HG02938 (cell line): ENCODE results near the gene TMEM116.
"Not testable (repeated sequence)": the region's sequence is repeated elsewhere in the genome, so short reads cannot be mapped to it uniquely, and the experiment has no call there.

Experiments used
- ATAC-seq: cut with Tn5 transposase; IDR thresholded peaks from one replicate; pipeline ENCODE4 v1.9.1; 2021; ENCODE audit warnings: mild to moderate bottlenecking, moderate library complexity; ENCODE audit not compliant: unreplicated experiment

The TMEM116 gene

GRCh38 chr12:112012775-112013600 lies at the start of gene TMEM116, which contains the start of gene ERP29:
TMEM116 (minus strand) TSS chr12:112013165; CDS start chr12:112005270, 7,895 bp downstream.
ERP29 (plus strand) TSS chr12:112013426; CDS start chr12:112013466, 40 bp downstream.
- ATAC-seq, result peak; percentile 63

DNA sequence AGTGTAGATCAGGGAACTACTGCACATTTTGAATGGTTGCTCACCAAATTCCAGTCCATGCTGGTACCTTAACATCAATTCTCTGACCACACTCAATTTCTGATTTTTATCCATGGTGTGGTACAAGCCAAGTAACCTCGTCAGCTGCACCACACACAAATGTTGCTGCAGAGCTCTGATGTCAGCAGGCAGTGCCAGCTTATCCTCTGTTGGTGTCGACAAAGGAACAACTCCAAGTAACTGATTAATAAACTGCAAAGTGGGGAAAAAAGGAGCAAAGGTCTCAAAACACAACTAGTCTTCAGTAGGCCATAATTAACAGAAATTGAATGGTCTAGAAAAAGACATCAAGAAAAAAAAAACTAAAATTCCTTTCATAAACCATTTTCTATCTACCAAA lies 48.2 kb upstream of the TMEM116 start:
- no peak for ATAC-seq

GRCh38 chr12:112049351-112049750 lies 36.4 kb upstream of the TMEM116 start:
- ATAC-seq, result no peak

DNA sequence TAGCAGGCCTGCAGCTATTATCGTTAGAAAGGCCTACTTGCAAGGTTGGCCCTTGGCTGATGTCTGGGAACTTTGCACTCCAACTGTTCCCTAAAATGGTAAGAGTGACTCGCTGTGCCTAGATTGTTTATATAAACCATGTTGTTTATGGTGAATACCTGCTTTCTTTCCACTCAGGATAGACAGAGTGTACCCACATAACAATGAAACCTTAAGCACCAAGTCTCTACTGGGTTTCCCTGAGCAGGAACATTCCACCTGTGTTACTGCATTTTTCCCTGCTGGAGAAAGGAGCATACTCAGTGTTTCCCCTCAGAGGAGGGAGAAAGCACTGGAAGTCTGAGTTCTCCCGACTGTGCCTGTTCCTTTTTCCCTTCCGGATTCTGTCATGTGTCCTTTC lies 33.0 kb upstream of the TMEM116 start:
- no peak for ATAC-seq

GRCh38 chr12:112036614-112037013 lies 23.6 kb upstream of the TMEM116 start:
- ATAC-seq, result not testable (repeated sequence)

GRCh38 chr12:112035219-112035785 lies 22.3 kb upstream of the TMEM116 start:
- ATAC-seq, result no peak

DNA sequence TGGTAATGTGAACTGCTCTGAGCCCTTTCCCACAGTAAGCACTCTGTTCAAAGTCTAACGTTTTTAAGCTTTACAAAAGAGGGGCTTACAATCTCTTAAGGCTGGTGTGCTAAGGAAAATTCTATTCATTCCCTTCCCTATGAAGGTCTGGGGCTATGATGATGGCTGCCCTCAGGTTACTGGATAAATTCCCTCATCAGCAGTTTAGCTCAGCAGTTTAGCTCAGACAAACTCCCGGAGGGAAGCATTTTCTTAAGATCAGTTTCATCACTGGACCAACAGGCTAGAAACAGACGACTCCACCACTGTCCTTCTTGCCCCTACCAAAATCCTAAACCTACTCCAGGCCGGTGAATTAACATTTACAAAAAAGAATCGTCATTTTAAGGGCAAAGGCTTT lies 19.3 kb upstream of the TMEM116 start:
- no peak for ATAC-seq

GRCh38 chr12:112031472-112031871 lies 18.5 kb upstream of the TMEM116 start:
- no peak for ATAC-seq

DNA sequence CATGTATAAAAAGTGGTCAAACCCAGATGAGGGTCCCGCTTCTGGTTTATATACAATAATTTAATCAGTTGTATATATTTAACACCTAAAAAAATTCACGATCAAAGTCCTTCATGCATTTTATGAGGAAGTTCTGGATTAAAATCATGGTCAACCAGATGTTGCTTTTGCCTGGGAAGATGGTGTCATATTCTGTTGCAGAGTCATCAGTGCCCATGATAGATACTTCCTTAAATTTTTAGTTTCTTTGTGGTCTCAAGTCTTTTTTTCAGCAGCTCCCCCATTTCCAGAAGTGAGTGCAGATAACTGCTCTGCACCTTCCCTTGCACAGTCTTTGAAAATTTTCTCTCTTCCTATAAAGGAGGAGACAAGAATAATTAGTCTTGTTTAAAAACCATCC lies 16.3 kb upstream of the TMEM116 start:
- no peak for ATAC-seq

DNA sequence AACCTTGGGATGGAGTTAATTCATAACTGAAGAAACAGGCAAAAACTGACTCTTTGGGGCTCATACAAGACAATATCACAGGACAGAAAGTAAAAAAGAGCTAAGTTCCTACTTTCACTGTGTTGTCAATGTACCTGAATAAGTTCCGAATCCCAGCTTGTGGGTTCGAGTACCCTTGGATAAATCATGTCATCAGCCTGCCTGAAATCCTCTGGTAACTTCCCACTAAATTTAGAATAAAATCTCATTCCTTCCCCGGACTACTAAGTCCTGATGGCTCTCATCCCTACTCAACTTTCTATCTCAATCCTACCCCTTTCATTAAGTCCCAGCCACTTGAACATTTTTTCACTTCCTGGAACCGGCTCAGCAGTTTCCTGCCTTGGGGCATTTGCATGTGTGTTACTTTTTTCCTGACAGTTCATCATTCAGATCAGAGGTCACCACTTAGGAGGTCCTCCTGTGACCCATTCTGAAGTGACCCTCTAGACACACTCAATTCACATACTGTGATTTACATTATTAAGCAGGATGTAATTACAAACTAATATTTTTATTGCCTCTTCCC lies 12.9 kb upstream of the TMEM116 start:
- no peak for ATAC-seq

- ATAC-seq, result no peak
Measured at GRCh38 chr12:112023759-112024396, 10.9 kb upstream of the TMEM116 start.

DNA sequence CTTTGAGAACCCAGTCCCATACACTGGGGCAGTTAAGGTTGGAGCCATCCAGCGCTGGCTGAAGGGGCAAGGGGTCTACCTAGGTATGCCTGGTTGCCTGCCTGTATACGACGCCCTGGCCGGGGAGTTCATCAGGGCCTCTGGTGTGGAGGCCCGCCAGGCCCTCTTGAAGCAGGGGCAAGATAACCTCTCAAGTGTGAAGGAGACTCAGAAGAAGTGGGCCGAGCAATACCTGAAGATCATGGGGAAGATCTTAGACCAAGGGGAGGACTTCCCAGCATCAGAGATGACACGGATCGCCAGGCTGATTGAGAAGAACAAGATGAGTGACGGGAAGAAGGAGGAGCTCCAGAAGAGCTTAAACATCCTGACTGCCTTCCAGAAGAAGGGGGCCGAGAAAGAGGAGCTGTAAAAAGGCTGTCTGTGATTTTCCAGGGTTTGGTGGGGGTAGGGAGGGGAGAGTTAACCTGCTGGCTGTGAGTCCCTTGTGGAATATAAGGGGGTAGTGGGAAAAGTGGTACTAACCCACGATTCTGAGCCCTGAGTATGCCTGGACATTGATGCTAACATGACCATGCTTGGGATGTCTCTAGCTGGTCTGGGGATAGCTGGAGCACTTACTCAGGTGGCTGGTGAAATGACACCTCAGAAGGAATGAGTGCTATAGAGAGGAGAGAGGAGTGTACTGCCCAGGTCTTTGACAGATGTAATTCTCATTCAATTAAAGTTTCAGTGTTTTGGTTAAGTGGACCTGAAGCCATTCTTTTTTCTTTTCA lies 9.5 kb upstream of the TMEM116 start:
- ATAC-seq, result no peak

DNA sequence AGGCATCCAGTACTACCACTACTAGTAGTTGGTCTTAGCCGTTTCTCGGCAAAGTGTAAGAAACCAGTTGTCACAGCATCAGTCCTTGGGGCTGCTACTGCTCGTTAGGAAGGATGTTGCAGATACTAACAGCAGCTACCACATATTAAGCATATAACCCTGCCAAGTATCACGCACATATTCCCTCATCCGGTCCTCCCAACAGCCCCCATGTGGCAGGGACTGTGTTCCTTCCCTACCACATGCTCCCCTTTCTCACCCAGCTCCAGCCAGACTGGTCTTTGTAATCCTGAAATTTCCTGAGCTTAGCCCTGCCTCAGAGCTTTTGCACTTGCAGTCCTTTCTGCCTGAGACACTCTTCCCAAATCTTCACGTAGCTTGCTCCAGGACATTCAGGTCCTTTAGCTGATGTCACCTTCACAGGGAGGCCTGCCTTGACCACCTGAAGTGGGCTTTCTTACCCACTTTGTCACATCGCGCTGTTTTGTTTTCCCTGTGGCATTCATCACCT lies 8.0 kb upstream of the TMEM116 start:
- no peak for ATAC-seq

DNA sequence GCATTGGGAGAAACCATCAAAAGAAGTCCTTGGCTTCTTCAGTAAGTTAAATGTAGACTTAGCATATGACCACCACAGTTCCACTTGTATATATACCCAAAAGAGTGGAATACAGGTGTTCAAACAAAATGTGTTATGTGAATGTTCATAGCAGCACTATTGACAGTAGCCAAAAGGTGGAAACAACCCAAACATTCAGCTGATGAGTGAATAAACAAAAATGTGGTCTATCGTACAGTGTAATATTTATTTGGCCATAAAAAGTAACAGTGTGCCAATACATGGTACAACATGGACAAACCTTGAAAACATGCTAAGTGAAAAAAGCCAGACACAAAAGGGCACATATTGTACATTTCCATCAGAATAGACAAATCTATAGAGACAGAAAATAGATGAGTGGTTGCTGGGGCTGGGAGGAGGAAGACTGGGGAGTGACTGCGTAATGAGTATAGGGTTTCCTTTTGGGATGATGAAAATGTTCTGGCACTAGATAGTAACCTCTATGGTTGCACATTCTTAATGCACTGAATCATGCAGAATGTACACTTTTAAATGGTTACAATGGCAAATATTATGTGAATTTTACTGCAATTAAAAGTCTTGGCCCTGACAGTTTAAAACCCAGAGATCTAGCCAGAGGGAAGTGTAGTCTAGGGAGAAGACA lies 5.7 kb upstream of the TMEM116 start:
- ATAC-seq, result no peak

GRCh38 chr12:112017041-112017440 lies 4.1 kb upstream of the TMEM116 start:
- no peak for ATAC-seq

DNA sequence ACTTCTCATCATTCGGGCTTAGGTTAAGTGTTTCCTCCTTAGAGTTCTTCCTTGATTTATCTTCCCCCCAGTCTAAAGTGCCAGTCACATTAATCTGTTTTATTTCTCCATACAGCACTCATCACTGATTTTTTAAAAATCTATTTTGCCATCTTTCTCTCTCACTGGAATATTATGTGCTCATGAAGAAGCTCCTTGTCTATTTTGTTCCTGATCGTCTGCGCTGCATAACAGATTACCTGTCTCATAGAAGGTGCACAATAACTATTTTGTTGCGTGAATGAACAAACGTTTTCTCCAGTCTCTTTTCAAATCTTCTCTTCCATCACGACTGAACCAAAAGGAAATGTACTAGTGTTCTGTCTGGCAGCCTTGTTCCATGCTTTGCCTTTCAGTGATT lies 3.0 kb upstream of the TMEM116 start:
- no peak for ATAC-seq

- peak; percentile 6 for ATAC-seq
Measured at GRCh38 chr12:112013601-112014402, 837 bp upstream of the TMEM116 start.

DNA sequence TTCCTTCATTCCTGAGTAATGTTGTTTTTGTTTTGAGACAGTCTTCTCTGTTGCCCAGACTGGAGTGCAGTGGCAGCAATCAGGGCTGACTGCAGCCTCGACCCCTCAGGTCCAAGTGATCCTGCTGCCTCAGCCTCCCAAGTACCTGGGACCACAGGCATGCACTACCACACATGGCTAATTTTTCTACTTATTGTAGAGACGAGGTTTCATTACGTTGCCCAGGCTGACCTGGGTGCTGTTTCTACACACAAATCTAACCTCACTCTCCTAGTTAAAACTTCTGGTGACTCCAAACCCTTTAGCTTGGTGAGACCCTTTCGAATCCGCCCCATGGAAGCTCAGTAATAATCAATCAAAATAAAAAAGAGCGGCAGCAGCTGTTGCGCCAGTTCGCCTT lies 1.3 kb downstream of the TMEM116 start:
- ATAC-seq, result no peak
